Suppressor macrophage treated with lipopolysaccharide for 1 hour (primary cell): Measurements from ENCODE around the gene FLT1.
A peak's percentile ranks its signal among the peaks of the same experiment; 100 is the strongest.

Experiments
- DNase-seq, 3 donors: peaks; one replicate each; pipeline ENCODE4 v3.0.0-alpha.2; 2020 to 2022

The FLT1 gene

GRCh38 chr13:28458608-28459007, 36.3 kb downstream of the FLT1 start:
- no peak for DNase-seq

- DNase-seq, result no peak
Measured at GRCh38 chr13:28458051-28458450, 36.9 kb downstream of the FLT1 start.

GRCh38 chr13:28457521-28457920, 37.4 kb downstream of the FLT1 start:
- peak; percentile 19 to 51 (median 46) for DNase-seq

GRCh38 chr13:28455580-28456194, 39.2 kb downstream of the FLT1 start:
- no peak for DNase-seq

GRCh38 chr13:28452755-28453154, 42.2 kb downstream of the FLT1 start:
- no peak for DNase-seq

GRCh38 chr13:28451482-28452217, 43.3 kb downstream of the FLT1 start:
- DNase-seq, result no peak

GRCh38 chr13:28449826-28450773, 44.8 kb downstream of the FLT1 start:
- no peak for DNase-seq

- DNase-seq, result no peak
Measured at GRCh38 chr13:28448651-28449358, 46.1 kb downstream of the FLT1 start.

GRCh38 chr13:28447989-28448388, 46.9 kb downstream of the FLT1 start:
- no peak for DNase-seq

- DNase-seq, result no peak
Measured at GRCh38 chr13:28447206-28447605, 47.7 kb downstream of the FLT1 start.

- no peak for DNase-seq
Measured at GRCh38 chr13:28442839-28443238, 52.1 kb downstream of the FLT1 start.

GRCh38 chr13:28441529-28441928, 53.4 kb downstream of the FLT1 start:
- no peak for DNase-seq

- no peak for DNase-seq
Measured at GRCh38 chr13:28440774-28441504, 54.0 kb downstream of the FLT1 start.

GRCh38 chr13:28438598-28439334, 56.2 kb downstream of the FLT1 start:
- no peak for DNase-seq

- no peak for DNase-seq
Measured at GRCh38 chr13:28438067-28438466, 56.9 kb downstream of the FLT1 start.

- DNase-seq, result no peak
Measured at GRCh38 chr13:28435917-28436316, 59.0 kb downstream of the FLT1 start.

- DNase-seq, result no peak
Measured at GRCh38 chr13:28434926-28435325, 60.0 kb downstream of the FLT1 start.

- DNase-seq, result no peak
Measured at GRCh38 chr13:28432816-28433560, 61.9 kb downstream of the FLT1 start.

- DNase-seq, result peak in 1 of 3 donors; percentile 36
Measured at GRCh38 chr13:28429685-28430290, 65.1 kb downstream of the FLT1 start.

- no peak for DNase-seq
Measured at GRCh38 chr13:28429096-28429495, 65.8 kb downstream of the FLT1 start.
